CD4-positive, alpha-beta T cell treated with Interferon gamma for 1 hour (primary cell): ENCODE measurements around the gene PRODH2.
"Not testable (repeated sequence)": the region's sequence is repeated elsewhere in the genome, so short reads cannot be mapped to it uniquely, and the experiment has no call there.

Source experiments
- DNase-seq: peaks from one replicate; pipeline ENCODE4 v3.0.0-alpha.2; 2020

PRODH2 gene

GRCh38 chr19:35777961-35778360 is 34.7 kb downstream of the PRODH2 start:
- no peak for DNase-seq

- DNase-seq: no peak
These were observed 35.4 kb downstream of the PRODH2 start for GRCh38 chr19:35777086-35777841.

DNA sequence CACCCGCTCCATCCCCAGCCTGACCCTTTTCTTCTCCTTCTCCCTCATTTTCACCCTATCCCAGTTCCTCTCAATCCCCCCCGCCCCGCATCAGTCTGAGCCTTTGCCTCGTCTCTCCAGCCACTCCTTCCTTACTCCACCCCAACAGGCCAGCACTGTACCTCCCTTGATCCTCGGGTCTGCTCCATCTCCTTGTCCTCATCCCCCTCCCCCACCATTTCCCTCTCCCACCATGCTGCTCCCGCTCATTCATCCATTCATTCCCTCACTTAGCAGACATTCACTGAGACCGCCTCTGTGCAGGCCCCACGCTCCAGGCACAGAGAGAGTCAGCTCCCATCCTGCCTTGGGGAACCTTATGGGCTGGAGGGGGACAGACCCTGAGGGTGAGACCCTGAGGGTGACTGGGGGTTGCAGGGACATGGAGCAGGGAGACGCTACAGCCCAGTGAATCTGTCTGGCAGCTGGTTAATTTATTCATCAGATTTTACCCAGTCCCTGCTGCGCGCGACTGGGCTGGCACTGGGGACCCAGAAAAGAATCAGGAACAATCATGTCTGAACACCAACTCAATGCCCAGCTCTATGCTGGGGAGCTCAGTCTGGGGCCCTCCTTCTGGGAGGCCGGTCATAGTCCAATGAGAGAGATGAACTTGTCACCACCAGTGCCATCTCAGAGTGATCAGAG is 36.4 kb downstream of the PRODH2 start:
- DNase-seq: no peak

DNA sequence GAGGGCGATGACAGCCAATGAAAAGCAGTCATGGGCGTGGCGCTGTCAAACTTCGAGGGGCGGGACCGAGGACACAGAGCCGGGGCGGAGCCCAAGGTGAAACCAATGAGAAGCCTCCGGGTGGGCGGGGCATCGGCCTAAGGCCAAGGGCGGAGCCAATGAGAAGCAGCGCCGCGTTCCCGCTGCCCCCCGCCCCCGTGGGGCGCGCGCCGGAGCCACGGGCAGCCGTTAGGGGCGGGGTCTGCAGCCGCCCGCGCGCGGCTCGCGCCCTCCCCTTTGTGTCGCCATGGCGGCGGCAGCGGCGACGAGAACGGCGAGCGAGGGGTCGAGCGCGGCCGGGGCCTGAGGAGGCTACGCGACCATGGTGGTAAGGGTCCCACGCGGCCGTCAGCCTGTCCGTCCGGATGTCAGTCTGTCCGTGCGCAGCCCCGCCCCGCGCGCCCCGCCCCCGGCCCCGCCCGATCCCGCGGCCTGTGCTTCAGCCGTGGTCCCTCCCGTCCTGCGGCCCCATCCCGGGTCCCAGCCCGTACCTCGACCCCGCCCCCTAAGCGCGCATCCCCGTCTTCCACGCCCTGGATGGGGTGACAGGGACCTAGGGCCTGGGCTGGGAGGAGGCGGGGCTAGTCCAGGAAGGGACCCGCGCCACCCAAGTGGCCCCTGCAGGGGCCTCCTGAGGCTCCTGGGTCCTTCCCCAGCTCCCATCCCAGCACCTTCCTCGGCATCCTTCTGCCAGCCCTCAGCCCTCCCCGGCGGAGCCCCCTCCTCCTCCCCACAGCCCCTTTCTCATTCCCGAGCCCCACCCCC is 37.1 kb downstream of the PRODH2 start, which contains the start of gene ARHGAP33:
Gene ARHGAP33 (plus strand): TSS at position 267 of the 804 bp plus-strand sequence. CDS start 95 bp downstream, at position 362.
- DNase-seq: peak; percentile 97

GRCh38 chr19:35775046-35775297 is 37.7 kb downstream of the PRODH2 start:
- DNase-seq: no peak

DNA sequence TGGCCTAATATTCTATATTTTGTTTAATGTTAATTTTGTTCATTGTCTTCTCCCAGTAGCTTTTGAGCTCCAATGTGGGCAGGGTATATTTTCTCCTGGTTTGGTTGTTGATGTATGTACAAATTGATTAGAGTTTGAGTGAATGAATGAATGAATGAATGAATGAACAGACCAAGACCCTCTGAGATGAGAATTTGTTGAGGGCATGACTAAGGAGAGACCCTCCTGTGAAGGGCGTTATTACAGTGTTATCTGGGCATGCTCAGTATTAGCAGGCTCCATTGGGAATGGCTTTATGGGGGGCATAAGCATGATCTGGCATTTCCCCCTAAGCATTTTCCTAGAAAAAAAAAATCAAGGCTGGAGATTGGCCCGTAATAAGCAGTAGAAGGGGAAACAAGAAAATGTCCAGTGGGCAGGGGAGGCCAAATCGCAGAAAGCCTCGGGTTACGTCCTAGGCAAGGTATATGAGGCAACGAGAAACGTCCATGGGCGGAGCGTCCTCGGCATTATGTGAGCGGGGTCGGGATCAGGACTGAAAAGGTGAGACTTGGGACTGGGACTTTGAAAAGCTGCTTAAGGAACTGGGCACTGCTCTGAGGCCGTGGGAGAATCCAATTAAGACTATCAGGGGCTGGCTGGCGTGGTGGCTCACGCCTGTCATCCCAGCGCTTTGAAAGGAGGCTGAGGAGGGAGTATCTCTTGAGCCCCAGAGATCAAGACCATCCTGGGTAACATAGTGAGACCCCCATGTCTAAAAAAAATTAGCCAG is 38.2 kb downstream of the PRODH2 start:
- no peak for DNase-seq

DNA sequence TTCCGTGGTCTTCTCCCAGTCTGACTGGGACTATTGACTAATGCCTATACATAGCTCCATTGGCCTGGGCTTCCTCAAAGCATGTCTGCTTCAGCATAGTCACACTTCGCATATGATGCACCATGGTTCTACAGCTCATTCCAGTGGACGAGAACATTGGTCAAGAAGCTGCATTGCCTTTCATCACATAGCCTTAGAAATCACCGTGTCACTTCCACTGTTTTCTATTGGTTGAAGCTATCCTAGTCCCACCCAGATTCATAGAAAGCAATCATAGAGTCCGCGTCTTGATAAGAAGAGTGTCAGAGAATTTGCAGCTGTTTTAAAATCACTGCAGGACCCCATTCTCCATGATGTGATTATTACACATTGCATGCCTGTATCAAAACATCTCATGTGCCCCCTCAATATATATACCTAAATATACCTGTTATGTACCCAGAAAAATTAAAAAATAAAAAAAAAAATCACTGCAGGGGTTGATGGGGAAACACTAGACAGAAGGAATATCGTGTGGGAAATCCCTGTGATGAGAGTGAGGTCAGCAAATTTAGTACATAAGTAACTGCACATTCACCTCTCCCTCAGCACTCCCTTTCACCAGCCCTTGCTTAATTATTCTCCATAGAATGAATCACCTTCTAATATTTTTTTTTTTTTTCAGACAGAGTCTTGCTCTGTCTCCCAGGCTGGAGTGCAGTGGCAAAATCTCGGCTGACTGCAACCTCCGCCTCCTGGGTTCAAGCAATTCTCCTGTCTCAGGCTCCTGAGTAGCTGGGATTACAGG is 39.4 kb downstream of the PRODH2 start:
- no peak for DNase-seq

DNA sequence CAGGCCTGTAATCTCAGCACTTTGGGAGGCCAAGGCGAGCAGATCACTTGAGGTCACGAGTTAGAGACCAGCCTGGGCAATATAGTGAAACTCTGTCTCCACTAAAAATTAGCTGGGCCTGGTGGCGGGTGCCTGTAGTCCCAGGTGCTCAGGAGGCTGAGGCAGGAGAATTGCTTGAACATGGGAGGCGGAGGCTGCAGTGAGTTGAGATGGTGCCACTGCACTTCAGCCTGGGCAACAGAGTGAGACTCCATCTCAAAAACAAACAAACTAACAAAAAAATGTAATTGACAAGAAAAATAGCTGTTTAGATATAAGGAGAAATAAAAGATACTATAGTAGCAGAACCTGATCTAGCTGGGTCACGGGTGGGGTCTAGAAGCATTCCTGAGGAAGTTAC is 40.3 kb downstream of the PRODH2 start:
- DNase-seq: not testable (repeated sequence)

DNA sequence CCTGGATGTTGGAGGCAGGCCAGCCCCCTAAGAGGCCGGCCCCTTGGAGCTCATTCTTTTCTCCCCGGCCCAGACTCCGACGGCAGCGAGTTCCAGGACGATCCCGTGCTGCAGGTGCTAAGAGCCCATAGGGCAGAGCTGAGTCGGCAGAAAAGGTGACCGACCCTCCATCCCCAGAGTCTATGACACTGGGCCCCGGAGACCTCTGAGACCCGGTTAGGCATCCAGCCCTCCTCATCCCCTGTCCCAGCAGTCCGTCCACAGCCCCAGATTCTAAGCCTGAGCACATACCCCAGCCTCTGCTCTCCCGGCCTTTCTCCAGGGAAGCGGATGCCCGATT is 44.6 kb downstream of the PRODH2 start:
- no peak for DNase-seq

DNA sequence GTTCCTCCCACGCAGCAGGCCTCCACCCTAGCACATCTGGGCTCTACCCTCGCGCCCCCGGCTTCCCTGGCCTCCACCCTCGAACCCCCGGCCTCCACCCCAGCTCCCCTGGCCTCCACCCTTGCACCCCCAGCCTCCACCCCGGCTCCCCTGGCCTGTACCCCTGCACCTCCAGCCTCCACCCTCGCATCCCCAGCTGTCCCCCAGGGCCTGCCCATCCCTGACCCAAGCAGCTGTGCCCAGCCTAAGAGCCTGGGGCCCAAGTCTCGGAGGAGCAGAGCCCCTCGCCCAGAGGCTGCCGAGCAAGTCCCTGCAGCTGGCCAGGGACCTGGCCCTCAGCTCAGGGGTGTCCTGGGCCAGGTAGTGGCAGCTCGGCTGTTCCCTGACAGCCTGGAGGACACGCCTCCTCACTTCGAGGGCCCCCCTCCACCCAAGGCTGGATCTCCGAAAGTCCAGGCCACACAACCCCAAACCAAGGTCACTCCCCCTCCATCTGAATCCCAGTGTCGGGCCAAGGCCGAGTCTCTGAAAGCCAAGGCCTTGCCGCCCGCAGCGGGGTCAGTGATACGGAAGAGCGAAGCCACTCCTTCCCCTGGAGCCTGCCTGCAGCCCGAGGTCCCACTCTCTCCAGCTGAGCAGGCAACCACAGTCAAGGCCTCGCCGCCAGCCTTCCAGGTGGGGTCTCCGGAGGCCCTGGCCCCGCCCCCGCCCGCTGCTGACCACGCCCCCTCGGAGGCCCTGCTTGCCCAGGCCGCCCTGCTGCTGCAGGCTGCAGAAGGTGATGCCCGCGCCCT is 45.2 kb downstream of the PRODH2 start:
- no peak for DNase-seq

- DNase-seq: no peak
These were observed 46.0 kb downstream of the PRODH2 start for GRCh38 chr19:35766571-35767104.

DNA sequence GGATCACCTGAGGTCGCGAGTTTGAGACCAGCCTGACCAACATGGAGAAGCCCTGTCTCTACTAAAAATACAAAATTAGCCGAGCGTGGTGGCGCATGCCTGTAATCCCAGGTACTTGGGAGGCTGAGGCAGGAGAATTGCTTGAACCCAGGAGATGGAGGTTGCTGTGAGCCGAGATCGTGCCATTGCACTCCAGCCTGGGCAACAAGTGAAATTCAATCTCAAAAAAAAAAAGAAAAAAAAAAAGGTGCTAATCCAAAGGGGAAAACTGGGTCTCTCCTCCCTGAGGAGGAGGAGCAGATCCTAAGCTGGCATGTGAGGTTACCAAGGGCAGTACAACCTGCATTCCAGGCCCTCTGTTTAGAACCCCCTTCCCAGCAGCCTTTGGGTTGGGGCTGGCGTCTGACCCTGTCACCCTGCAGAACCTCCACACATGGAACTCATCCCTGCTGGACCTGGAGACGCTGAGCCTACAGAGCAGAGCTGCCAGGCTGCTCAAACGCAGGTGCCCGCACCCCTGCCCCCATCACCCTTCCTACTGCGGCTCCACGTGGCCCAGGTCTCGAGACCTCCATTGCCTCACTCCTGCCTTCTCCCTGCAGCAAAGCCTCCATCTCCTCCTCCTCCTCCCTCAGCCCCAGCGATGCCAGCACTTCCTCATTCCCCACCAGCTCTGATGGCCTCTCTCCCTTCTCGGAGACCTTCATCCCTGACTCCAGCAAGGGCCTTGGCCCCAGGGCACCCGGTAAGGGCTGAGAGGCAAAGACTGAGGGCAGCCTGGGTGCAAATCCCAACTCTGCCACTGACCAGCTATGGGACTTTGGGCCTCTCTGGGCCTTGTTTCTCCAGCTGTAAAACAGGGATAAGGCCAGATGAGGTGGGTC is 48.0 kb downstream of the PRODH2 start:
- no peak for DNase-seq

GRCh38 chr19:35760711-35761349 is 51.8 kb downstream of the PRODH2 start:
- DNase-seq: no peak

DNA sequence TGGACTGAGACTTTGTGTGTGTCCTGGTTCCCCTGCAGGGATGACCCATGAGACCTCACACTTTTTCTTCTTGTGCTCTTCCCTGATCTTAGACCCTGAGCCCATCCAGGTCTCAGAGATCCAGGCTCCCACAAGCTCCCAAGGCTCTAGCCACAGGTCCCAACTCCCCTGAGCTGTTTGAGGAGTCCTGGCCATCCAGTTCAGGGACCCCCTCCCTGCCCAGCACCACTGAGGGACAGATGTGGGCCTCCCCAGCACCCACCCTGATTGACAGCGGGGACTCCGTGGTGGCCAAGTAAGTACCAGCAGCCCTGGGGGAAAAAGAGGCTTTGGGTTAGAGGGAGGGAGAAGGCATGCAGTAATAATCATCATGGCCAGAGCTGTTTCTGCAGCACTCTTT is 52.9 kb downstream of the PRODH2 start:
- DNase-seq: no peak

- peak; percentile 99 for DNase-seq
These were observed 54.7 kb downstream of the PRODH2 start, which contains the start of gene PROSER3 for GRCh38 chr19:35757749-35758608. Gene PROSER3, plus strand, starts transcription at chr19:35758176. Its CDS starts 40 bp downstream, at chr19:35758216.

GRCh38 chr19:35757231-35757748 is 55.4 kb downstream of the PRODH2 start:
- DNase-seq: no peak

- DNase-seq: no peak
These were observed 56.0 kb downstream of the PRODH2 start, which contains the start of gene HSPB6 for GRCh38 chr19:35756377-35757230. Gene HSPB6, minus strand, starts transcription at chr19:35757029. Its CDS starts 21 bp downstream, at chr19:35757008.
